Measurements from ENCODE around the gene DDA1.

The DDA1 gene

DNA sequence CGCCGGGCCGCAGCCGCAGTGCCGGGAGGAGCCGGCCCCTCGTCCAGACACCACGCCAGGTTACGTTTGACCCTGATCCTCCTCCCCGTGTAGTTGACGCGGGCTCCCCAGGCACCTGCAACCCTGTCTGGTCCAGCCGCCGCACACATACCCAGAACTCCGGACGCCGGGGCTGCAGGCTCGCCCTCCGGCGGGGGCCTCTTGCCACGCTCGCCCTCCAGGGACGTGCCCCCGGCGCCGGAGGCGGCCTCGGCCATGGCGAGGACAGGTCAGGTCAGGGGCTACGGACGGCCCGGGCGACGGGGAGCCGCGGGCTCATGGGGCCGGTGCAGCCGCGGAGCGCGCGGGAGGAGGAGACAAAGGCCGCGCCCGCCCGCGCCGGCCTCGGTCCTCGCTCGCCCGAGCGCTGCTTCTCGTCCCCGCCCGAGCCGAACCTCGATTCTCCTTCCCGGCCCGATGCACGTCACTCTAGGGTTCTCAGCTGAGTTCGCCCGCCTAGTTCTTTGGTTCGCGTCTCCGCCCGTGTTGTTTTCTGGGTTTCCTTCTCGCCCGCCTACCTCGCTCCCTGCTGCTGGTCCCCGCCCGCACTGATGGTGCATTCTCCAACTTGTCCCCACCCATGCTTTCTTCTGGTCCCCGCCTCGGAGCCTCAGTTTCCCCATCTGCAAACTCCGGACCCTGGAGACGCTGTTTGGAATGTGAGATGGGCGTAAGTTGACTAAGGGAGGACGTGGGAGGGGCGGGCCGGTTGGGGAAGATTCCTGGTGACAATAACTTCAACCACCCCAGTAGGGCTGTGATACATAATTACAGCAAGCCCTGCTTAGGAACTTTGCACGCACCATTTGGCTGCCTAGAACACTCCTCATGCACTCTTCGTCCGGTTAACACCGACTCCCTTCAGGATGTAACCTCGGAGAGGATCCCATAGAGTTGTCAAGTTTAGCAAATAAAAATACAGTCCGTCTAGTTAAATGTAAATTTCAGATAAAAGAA is 25.3 kb downstream of the DDA1 start, which contains the start of gene ANO8:
ANO8 (minus strand) TSS at position 442 of the 996 bp plus-strand sequence; CDS start at position 257, 185 bp downstream.
- H3K9ac ChIP-seq (ENCODE audit: low read depth, low read length) = peak within 1 kb of the TSS; percentile 77
- peaks cover 56% of the 10 kb centered on the region for H3K4me1 ChIP-seq (ENCODE audit: insufficient read depth, low read length)
- DNase-seq (peak; percentile 99), ATAC-seq (ENCODE audit: insufficient read depth, low read depth) (peak; percentile 63)
- H3K36me3 ChIP-seq (ENCODE audit: insufficient read depth, low read length) = peaks cover 17% of the 10 kb centered on the region
- peak within 1 kb of the TSS; percentile 59 for H3K27ac ChIP-seq (ENCODE audit: low read length)
- no peaks in the 10 kb centered on the region for H3K27me3 ChIP-seq (ENCODE audit: insufficient read depth, low read length, poor library complexity)
- peak within 1 kb of the TSS; percentile 76 for H2AFZ ChIP-seq (ENCODE audit: low read depth, low read length)
- peaks cover 18% of the 10 kb centered on the region for H3K79me2 ChIP-seq (ENCODE audit: insufficient read depth, low read length)
- peaks cover 9% of the 10 kb centered on the region for H4K20me1 ChIP-seq (ENCODE audit: insufficient read depth, low read length)
- H3K9me3 ChIP-seq (ENCODE audit: insufficient read depth, low read length, severe bottlenecking) = no peaks in the 10 kb centered on the region
- TF ChIP-seq EZH2 (IDR thresholded peaks at IDR 0.05; ENCODE audit: borderline replicate concordance, low read depth, low read length, severe bottlenecking) = no peak
- TF ChIP-seq, protein P1, sequence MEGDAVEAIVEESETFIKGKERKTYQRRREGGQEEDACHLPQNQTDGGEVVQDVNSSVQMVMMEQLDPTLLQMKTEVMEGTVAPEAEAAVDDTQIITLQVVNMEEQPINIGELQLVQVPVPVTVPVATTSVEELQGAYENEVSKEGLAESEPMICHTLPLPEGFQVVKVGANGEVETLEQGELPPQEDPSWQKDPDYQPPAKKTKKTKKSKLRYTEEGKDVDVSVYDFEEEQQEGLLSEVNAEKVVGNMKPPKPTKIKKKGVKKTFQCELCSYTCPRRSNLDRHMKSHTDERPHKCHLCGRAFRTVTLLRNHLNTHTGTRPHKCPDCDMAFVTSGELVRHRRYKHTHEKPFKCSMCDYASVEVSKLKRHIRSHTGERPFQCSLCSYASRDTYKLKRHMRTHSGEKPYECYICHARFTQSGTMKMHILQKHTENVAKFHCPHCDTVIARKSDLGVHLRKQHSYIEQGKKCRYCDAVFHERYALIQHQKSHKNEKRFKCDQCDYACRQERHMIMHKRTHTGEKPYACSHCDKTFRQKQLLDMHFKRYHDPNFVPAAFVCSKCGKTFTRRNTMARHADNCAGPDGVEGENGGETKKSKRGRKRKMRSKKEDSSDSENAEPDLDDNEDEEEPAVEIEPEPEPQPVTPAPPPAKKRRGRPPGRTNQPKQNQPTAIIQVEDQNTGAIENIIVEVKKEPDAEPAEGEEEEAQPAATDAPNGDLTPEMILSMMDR (IDR thresholded peaks at IDR 0.05; ENCODE audit: borderline replicate concordance, extremely low read depth, low read length, poor library complexity, severe bottlenecking) = no peak
- peak within 1 kb of the TSS; percentile 99 for H3K4me2 ChIP-seq (ENCODE audit: insufficient read depth, low read length)
- H3K4me3 ChIP-seq (ENCODE audit: low read depth in 1 of 2, low read length in 2 of 2) = peak within 1 kb of the TSS; percentile 49 to 99

DNA sequence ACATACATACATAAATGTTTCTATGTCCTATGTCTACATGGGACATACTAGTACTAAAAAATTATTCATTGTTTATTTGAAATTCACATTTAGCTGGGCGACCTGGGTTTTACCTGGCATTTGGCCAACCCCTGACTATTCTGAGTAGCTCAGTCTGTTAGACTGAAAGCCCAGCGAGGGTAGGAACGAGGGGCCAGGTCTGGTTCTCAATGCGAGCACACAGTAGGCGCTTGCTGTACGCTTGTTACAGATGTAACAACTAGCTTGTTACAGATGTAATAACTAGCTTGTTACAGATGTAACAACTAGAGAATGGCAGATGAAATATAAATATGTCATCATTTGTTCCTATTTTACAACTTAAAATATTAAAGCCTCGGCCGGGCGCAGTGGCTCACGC is 26.2 kb downstream of the DDA1 start:
- peaks cover 9% of the 10 kb centered on the region for H4K20me1 ChIP-seq (ENCODE audit: insufficient read depth, low read length)
- peak overlapping the region; percentile 76 for H2AFZ ChIP-seq (ENCODE audit: low read depth, low read length)
- H3K9ac ChIP-seq (ENCODE audit: low read depth, low read length) = 0 out of 2 replicates have a peak overlapping the region, but pooled peaks have one; percentile 94
- no peak overlapping the region for H3K27ac ChIP-seq (ENCODE audit: low read length)
- peaks cover 56% of the 10 kb centered on the region for H3K4me1 ChIP-seq (ENCODE audit: insufficient read depth, low read length)
- peaks cover 17% of the 10 kb centered on the region for H3K36me3 ChIP-seq (ENCODE audit: insufficient read depth, low read length)
- H3K4me2 ChIP-seq (ENCODE audit: insufficient read depth, low read length) = peak overlapping the region; percentile 99
- DNase-seq (no peak), ATAC-seq (ENCODE audit: insufficient read depth, low read depth) (no peak)
- peak overlapping the region in 1 of 2 experiments; percentile 99; a peak in 2 of 4 replicates for H3K4me3 ChIP-seq (ENCODE audit: low read depth in 1 of 2, low read length in 2 of 2)
- TF ChIP-seq, protein P1 (IDR thresholded peaks at IDR 0.05; ENCODE audit: borderline replicate concordance, extremely low read depth, low read length, poor library complexity, severe bottlenecking) = no peak
- TF ChIP-seq EZH2 (IDR thresholded peaks at IDR 0.05; ENCODE audit: borderline replicate concordance, low read depth, low read length, severe bottlenecking) = no peak
- H3K27me3 ChIP-seq (ENCODE audit: insufficient read depth, low read length, poor library complexity) = no peaks in the 10 kb centered on the region
- peaks cover 18% of the 10 kb centered on the region for H3K79me2 ChIP-seq (ENCODE audit: insufficient read depth, low read length)
- H3K9me3 ChIP-seq (ENCODE audit: insufficient read depth, low read length, severe bottlenecking) = no peaks in the 10 kb centered on the region

DNA sequence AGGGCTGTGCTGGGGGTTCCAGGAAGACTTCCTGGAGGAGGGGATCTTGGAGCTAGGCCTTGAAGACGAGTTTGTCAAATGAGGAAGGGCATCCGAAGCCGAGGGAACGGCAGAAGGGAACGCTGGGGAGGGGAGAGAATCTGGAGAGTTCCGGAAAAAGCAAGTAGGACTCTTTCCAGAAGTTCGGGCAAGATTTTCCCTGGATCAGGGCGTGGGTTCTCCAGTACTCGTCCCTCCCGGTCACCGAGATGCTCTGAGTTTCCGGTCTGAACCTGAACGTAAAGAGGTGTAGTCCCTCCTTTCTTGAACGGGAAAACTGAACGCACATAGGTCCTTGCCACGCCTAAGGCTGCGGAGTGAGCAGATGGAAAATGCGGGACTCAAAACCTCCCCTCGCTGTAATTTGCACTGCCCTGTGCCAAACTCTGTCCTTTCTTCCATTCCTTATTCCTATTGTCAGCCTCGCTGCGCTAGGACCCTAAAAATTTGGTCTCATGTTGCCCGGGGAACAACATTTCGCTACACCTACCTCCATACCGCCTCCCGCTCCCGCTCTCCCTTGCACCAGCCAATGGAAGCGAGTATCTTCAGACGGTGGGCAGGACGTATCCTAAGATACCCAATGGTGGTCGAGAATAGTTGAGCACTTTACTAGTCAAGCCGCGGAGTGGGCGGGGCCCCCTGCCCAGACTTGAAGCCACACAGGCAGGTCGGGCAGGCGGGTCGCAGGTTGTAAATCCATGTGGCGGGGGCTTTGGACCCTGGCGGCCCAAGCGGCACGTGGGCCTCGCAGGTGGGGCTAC is 27.7 kb downstream of the DDA1 start, which contains the start of gene GTPBP3:
GTPBP3 (plus strand) TSS at position 682 of the 803 bp plus-strand sequence; CDS start at position 741, 59 bp downstream.
- TF ChIP-seq, protein P1 (IDR thresholded peaks at IDR 0.05; ENCODE audit: borderline replicate concordance, extremely low read depth, low read length, poor library complexity, severe bottlenecking) = no peak
- no peak for TF ChIP-seq EZH2 (IDR thresholded peaks at IDR 0.05; ENCODE audit: borderline replicate concordance, low read depth, low read length, severe bottlenecking)
- H3K4me1 ChIP-seq (ENCODE audit: insufficient read depth, low read length) = peaks cover 56% of the 10 kb centered on the region
- H3K27me3 ChIP-seq (ENCODE audit: insufficient read depth, low read length, poor library complexity) = no peaks in the 10 kb centered on the region
- DNase-seq (peak; percentile 99), ATAC-seq (ENCODE audit: insufficient read depth, low read depth) (peak; percentile 86)
- H3K9me3 ChIP-seq (ENCODE audit: insufficient read depth, low read length, severe bottlenecking) = no peaks in the 10 kb centered on the region
- H3K36me3 ChIP-seq (ENCODE audit: insufficient read depth, low read length) = peaks cover 30% of the 10 kb centered on the region
- peaks cover 9% of the 10 kb centered on the region for H4K20me1 ChIP-seq (ENCODE audit: insufficient read depth, low read length)
- peaks cover 20% of the 10 kb centered on the region for H3K79me2 ChIP-seq (ENCODE audit: insufficient read depth, low read length)
- peak within 1 kb of the TSS; percentile 99 for H3K4me2 ChIP-seq (ENCODE audit: insufficient read depth, low read length)
- peak within 1 kb of the TSS; percentile 98 for H3K27ac ChIP-seq (ENCODE audit: low read length)
- peak within 1 kb of the TSS; percentile 99 for H3K4me3 ChIP-seq (ENCODE audit: low read depth in 1 of 2, low read length in 2 of 2)
- H2AFZ ChIP-seq (ENCODE audit: low read depth, low read length) = peak within 1 kb of the TSS; percentile 85
- peak within 1 kb of the TSS; percentile 94 for H3K9ac ChIP-seq (ENCODE audit: low read depth, low read length)
